HG02763 (cell line): Measurements from ENCODE around the gene MROH9.
"Not testable (repeated sequence)": the region's sequence is repeated elsewhere in the genome, so short reads cannot be mapped to it uniquely, and the experiment has no call there.

ENCODE experiments used
- ATAC-seq: cut with Tn5 transposase; IDR thresholded peaks from one replicate; pipeline ENCODE4 v1.9.1; 2021; ENCODE audit warnings: mild to moderate bottlenecking, moderate library complexity; ENCODE audit not compliant: unreplicated experiment

The MROH9 gene, protein sequence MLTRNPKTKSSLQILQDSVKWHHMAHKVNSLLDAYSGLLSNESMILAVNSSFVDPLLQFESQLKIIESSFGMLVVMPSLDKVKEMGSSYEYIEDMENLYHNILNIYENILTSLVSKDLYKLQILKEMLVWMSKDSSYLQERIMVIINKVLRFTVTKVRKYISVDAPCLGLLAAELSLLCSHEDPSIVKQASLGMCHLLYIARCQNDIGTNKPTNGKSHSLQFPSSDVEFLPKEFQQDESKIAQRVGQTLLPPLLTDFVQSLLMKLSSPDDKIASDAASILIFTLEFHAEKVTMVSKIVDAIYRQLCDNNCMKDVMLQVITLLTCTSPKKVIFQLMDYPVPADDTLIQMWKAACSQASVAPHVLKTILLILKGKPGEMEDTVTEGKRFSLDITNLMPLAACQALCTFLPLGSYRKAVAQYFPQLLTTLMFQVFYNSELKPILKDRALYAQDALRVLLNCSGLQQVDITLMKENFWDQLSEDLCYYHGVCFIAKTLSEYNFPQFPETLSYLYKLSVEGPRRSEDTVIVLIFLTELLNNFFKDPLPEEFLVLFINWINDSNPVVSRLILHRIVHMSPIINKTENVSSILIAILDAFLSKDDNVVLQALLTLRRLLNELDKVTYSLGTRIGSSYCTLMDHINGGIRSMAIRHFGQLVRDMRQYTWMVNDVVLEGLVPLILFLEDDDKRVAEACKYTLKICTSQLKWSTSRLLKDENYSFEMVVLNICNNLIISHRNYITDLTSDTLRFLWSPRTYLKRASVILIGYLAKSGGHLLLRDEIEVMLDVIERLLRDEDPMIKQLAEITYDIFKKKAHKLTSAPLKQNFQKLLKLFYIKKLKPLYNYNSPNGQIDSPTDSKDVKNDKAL

GRCh38 chr1:170935231-170935630 is at the start of gene MROH9:
Gene MROH9 (plus strand): TSS chr1:170935534. CDS start chr1:170945557, 10,023 bp downstream.
- ATAC-seq, result no peak

- no peak for ATAC-seq
These were observed 49.8 kb upstream of the MROH9 start for GRCh38 chr1:170885551-170885950.

- ATAC-seq, result no peak
These were observed 48.9 kb upstream of the MROH9 start for GRCh38 chr1:170886460-170886859.

- ATAC-seq, result no peak
These were observed 47.6 kb upstream of the MROH9 start for GRCh38 chr1:170887726-170888125.

DNA sequence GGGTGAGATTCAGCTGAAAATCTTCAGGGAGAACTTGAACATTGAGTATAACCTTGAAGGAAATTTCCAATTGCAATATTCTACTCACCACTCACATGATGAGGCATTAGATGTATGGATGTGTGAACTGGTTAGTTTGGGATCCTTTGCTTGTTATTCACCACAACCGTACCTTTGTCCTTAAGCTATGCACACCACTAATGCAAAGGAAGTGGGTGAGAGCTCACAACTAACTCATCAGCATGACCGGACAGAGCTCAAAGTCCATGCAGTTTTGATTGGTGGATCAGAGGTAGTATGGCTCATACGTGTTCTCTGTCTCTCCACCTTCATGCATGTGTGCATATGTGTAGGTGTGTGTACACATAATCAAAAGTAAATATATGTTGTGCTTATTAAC is 43.5 kb upstream of the MROH9 start:
- ATAC-seq, result no peak

DNA sequence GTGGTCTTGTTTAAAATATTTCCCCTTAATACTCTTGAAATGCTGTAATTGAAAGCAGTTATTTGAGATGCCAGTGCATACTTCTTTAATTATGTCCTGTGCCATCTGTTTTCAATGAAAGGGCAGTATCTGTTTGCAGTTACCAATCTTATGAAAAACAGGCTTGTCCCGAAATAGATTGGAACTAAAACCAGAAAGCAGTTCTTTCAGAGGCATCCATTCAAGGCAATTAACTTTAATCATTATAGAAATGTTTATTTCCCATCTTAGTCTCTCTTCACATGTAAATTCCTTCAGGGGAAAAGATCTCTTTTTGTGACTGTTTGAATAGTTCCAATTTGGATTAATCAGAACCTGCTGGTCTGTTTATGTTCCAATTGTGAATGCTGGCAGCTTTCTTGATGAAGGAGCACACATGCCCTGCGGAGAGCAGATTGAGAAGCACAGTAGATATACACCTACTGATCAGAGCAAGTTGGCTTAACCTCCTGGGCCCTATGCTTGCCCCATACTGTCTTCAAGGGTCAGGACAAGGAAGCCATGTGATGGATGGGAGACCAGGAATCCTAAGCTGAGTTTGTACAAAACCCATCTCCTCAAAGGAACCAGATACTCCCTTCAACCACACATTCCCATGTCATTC is 41.6 kb upstream of the MROH9 start:
- ATAC-seq, result no peak

GRCh38 chr1:170903961-170904360 is 31.4 kb upstream of the MROH9 start:
- no peak for ATAC-seq

- ATAC-seq, result no peak
These were observed 26.4 kb upstream of the MROH9 start for GRCh38 chr1:170908942-170909341.

GRCh38 chr1:170910273-170910672 is 25.1 kb upstream of the MROH9 start:
- ATAC-seq, result no peak

- no peak for ATAC-seq
These were observed 18.0 kb upstream of the MROH9 start for GRCh38 chr1:170917373-170917772.

DNA sequence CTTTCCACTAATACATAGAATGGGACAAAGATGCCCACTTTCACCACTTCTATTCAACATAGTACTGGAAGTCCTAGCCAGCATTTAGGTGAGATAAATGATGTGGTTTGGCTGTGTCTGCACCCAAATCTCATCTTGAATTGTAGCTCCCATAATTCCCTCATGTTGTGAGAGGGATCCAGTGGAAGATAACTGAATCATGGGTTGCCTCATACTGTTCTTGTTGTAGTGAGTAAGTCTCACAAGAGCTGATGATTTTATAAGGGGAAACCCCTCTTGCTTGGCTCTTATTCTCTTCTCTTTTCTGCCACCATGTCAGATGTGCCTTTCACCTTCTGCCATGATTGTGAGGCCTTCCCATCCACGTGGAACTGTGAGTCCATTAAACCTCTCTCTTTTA is 10.7 kb upstream of the MROH9 start:
- not testable (repeated sequence) for ATAC-seq

DNA sequence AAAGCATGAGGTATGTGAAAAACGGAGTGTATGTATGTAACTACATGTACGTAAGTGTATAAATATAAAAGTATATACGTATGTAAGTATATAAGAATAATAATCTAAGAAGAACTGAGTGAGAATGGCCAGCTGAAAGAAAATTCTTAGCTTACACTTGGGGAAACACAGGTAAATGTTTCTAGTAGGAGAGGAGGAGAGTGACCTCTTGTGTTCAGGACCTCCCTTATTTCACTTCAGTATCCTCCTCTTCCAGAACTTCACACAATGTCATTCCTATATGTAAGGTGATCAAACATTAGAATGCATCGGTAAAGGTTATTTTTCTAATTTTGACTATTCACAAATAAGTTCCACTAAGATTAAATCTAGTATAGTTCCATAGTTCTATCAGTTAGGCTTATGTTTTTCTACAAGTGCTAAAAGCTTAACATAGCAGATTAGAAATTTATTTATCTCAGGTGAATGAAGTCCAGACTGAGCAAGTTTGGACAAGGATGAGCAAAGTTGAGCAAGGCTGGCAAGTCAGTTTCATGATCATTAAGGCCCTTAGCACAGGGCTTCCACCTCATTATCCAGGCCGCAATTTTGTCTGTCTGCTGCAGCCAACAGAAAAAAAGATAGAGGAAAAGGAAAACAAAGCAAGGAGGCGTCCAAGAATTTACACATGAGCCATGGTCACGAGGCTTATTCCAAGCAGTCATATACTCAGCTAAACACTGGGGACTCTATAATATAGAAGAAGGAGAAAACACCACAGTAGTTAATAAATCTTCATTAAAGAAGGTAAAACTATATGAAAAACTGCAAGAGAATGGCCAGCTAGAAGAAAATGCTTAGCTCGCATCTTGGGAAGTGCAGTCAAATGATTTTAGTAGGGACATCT is 7.1 kb upstream of the MROH9 start:
- no peak for ATAC-seq

DNA sequence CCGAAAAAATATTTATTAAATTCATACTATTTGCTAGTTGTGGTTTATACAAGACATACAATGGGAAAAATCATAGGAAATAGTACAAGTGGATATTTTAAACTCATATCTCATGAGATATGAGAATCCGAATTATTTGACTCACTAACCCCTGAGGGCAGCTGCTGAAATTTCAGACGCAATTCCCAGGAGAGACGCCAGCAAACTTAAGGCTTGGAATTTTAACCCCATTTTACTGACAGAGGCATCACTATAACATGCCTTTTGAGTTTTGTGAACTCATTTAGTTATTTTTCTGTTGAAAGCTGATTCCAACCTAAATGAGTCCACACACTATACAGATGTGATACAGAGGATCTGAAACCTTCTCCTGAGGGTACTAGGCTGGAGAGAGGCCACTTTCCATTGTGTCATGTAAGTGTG is 5.9 kb upstream of the MROH9 start:
- no peak for ATAC-seq

DNA sequence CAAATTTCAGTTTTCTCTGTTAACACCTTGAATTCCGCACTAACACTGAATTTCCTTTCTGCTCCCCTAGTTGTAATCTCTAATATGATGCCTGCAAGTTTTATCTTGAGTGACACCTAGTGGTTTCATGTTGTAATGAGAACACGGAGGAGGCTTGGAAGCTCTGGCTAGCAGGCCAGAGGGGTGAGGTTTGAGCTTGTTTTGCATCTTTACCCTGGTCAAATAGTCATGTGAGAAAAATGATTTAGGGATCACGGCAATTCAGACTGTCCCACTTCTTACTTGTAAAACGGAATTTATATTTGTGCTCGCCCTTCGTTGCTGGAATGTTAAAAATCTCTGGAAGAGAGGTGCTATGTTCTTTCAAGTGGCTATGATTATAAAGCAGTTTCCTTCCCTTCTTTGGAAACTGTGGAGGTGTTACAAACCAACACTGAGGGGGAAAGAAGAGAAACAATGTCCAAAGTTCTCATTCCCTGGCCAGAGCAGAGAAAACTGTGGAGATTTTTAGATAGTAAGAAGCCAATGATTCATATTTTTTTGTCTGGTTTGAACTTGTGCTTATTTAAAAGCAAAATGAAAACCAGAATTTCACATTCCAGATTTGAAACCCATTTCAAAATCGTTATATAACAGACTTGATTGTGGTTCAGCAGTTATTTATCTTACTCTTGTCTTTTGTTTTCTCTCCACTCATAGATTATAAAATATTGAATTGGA is 5.3 kb upstream of the MROH9 start:
- peak; percentile 85 for ATAC-seq

DNA sequence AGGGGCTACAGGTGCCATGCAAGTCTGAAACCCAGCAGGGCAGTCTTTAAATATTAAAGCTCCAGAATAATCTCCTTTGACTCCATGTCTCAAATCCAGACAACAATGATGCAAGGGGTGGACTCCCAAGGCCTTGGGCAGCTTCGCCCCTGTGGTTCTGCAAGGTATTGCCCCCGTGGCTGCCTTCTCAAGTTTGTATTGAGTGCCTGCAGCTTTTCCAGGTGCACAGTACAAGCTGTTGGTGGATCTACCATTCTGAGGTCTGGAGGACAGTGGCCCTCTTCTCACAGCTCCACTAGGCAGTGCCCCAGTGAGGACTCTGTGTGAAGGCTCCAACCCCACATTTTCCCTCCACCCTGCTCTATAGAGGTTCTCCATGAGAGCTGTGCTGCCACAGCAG is 3.7 kb upstream of the MROH9 start:
- ATAC-seq, result no peak

GRCh38 chr1:170932236-170932635 is 3.1 kb upstream of the MROH9 start:
- ATAC-seq, result no peak

- no peak for ATAC-seq
These were observed 2.9 kb downstream of the MROH9 start for GRCh38 chr1:170938281-170938680.

DNA sequence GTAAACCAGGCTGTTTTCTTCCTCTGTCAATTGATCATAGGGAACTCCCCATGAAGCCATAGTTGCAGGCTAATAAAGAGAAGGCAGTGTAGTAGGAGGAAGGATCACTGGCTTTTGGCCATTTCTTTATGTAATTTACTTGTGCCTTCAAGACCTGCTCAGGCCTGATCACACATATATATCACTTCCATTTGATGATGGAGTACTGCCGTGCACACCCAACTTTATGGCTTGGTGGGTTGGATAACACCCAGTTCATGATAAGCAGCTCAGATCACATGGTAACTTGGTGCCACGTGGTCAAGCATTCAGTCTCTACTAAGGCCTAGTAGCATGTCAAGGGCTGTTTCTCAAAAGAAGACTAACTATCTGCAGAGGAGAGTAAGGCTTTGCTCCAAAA is 4.1 kb downstream of the MROH9 start:
- no peak for ATAC-seq

- not testable (repeated sequence) for ATAC-seq
These were observed 16.4 kb downstream of the MROH9 start for GRCh38 chr1:170951744-170952143.

DNA sequence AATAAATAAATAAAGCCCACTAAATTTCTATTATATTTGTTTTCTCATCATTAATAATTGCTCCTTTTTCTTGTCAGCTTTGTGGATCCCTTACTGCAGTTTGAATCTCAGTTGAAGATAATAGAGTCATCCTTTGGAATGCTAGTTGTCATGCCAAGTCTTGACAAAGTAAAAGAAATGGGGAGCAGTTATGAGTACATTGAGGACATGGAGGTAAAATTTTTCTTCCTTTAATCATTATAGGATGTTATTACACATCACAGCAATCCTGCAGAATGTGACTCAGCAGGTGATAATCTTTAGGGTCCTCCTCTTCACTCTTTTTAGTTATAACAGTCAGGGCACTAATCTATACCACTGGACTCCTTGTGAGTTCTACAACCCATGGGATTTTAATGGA is 24.1 kb downstream of the MROH9 start:
- no peak for ATAC-seq
